ENCODE results near the gene TRUB2.

Gene TRUB2

DNA sequence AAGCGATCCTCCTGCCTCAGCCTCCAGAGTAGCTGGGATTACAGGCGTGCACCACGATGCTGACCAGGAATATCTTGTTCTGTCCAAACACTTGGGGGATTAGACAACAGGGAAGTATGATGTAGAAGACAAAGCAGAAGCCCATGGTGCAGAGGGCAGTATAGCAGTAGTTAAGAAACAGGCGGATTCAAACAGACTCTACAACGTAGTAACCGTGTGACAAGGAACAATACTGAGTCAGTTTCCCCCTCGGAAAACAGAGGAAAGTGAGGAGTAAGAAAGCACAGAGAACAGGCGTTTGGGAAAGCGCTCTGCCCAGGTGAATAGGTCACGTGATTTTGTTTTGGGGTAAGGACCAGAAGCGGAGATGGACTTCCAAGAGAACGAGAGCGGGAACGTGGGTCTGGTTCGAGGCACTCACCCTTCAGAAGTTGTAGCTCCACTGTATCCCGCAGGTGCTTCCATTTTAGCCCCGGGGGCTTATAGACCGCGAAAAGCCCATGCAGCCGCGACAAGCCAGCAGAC, 306 bp downstream of the TRUB2 start:
- peaks cover 22 to 60% of the 10 kb centered on the region in 2 donors for H3K36me3 ChIP-seq (replicated peaks in 1 of 2; ENCODE audit: control insufficient read depth in 2 of 2, insufficient read depth in 2 of 2, low read length in 2 of 2)
- no CpG with 5 or more reads among the region's 21 CpGs for WGBS, 2 donors (ENCODE audit: extremely low coverage in 2 of 2, insufficient read length in 2 of 2, insufficient replicate concordance in 1 of 2)
- H3K23ac ChIP-seq (ENCODE audit: low read depth, low read length, poor library complexity) = peak overlapping the region; percentile 38
- H3K4ac ChIP-seq (ENCODE audit: low read length) = no peak overlapping the region
- peak overlapping the region; percentile 72 for H3K4me2 ChIP-seq (ENCODE audit: insufficient read depth, low read length, poor library complexity, severe bottlenecking)
- H3K4me3 ChIP-seq (ENCODE audit: low read length in 2 of 2) = peak overlapping the region; percentile 70 to 86
- no peak overlapping the region for H2BK120ac ChIP-seq (ENCODE audit: low read depth, low read length)
- no peak for DNase-seq (ENCODE audit: low spot score)
- H3K27ac ChIP-seq (replicated peaks; ENCODE audit: low read length) = no peak overlapping the region
- peak overlapping the region; percentile 72 for H3K18ac ChIP-seq (ENCODE audit: low read length)
- no peak overlapping the region for H4K91ac ChIP-seq (ENCODE audit: low read depth, low read length, poor library complexity)
- no peak overlapping the region for H4K8ac ChIP-seq (ENCODE audit: low read depth, low read length)
- H3K9ac ChIP-seq (ENCODE audit: low read depth, low read length, poor library complexity) = peak overlapping the region; percentile 75
- no peak overlapping the region for H3K14ac ChIP-seq (ENCODE audit: low read length)
- peaks cover 4% of the 10 kb centered on the region for H3K79me1 ChIP-seq (ENCODE audit: low read depth, low read length)
- peak overlapping the region; percentile 67 for H2BK5ac ChIP-seq (ENCODE audit: low read length)
- no peaks in the 10 kb centered on the region for H3K9me3 ChIP-seq (replicated peaks in 1 of 2; ENCODE audit: control insufficient read depth in 2 of 2, insufficient read depth in 1 of 2, low read depth in 1 of 2, low read length in 2 of 2)
- H2AFZ ChIP-seq (ENCODE audit: low read length) = peak overlapping the region; percentile 84
- peaks cover 5 to 9% of the 10 kb centered on the region in 2 donors for H3K4me1 ChIP-seq (ENCODE audit: control insufficient read depth in 2 of 2, insufficient read depth in 1 of 2, low read depth in 1 of 2, low read length in 2 of 2)
- no peaks in the 10 kb centered on the region for H3K27me3 ChIP-seq (ENCODE audit: control insufficient read depth in 3 of 3, insufficient read depth in 3 of 3, low read depth in 1 of 3, low read length in 3 of 3)
- H2BK12ac ChIP-seq (ENCODE audit: low read length) = no peak overlapping the region
- no peak overlapping the region for H2BK15ac ChIP-seq (ENCODE audit: low read length)
- no peak overlapping the region for H2AK5ac ChIP-seq (ENCODE audit: low read depth, low read length)

DNA sequence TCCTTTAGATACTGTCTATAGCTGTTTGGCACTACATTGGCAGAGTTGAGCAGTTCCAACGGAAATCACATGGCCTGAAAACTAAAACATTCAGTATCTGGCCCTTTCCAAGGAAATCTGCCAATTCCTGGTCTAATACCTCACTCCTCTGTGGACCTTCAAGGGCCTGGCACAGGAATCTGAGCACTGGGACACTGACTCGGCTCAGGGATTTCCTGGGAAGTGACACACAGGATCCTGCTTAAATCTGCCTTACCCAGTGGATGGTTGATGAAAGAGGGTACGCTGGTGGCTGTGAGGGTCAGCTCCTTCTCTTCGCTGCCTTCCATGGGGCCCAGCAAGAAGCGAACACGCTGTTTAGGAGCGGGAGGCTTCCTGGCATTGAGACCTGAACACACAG, 904 bp downstream of the TRUB2 start:
- H3K9me3 ChIP-seq (replicated peaks in 1 of 2; ENCODE audit: control insufficient read depth in 2 of 2, insufficient read depth in 1 of 2, low read depth in 1 of 2, low read length in 2 of 2) = no peaks in the 10 kb centered on the region
- H2AFZ ChIP-seq (ENCODE audit: low read length) = no peak overlapping the region
- no peak overlapping the region for H3K14ac ChIP-seq (ENCODE audit: low read length)
- H2AK5ac ChIP-seq (ENCODE audit: low read depth, low read length) = no peak overlapping the region
- no peak overlapping the region for H4K8ac ChIP-seq (ENCODE audit: low read depth, low read length)
- H3K27me3 ChIP-seq (ENCODE audit: control insufficient read depth in 3 of 3, insufficient read depth in 3 of 3, low read depth in 1 of 3, low read length in 3 of 3) = no peaks in the 10 kb centered on the region
- no peak for DNase-seq (ENCODE audit: low spot score)
- H3K23ac ChIP-seq (ENCODE audit: low read depth, low read length, poor library complexity) = no peak overlapping the region
- no peak overlapping the region for H3K4ac ChIP-seq (ENCODE audit: low read length)
- no peak overlapping the region for H3K4me2 ChIP-seq (ENCODE audit: insufficient read depth, low read length, poor library complexity, severe bottlenecking)
- no peak overlapping the region for H2BK12ac ChIP-seq (ENCODE audit: low read length)
- H3K4me1 ChIP-seq (ENCODE audit: control insufficient read depth in 2 of 2, insufficient read depth in 1 of 2, low read depth in 1 of 2, low read length in 2 of 2) = peaks cover 5 to 9% of the 10 kb centered on the region in 2 donors
- no peak overlapping the region for H2BK15ac ChIP-seq (ENCODE audit: low read length)
- H3K18ac ChIP-seq (ENCODE audit: low read length) = no peak overlapping the region
- H3K36me3 ChIP-seq (replicated peaks in 1 of 2; ENCODE audit: control insufficient read depth in 2 of 2, insufficient read depth in 2 of 2, low read length in 2 of 2) = peaks cover 28 to 61% of the 10 kb centered on the region in 2 donors
- H3K9ac ChIP-seq (ENCODE audit: low read depth, low read length, poor library complexity) = no peak overlapping the region
- H3K79me1 ChIP-seq (ENCODE audit: low read depth, low read length) = peaks cover 4% of the 10 kb centered on the region
- H2BK120ac ChIP-seq (ENCODE audit: low read depth, low read length) = no peak overlapping the region
- no peak overlapping the region for H3K27ac ChIP-seq (replicated peaks; ENCODE audit: low read length)
- H3K4me3 ChIP-seq (ENCODE audit: low read length in 2 of 2) = peak overlapping the region in 1 of 2 donors; percentile 70
- H4K91ac ChIP-seq (ENCODE audit: low read depth, low read length, poor library complexity) = no peak overlapping the region
- no peak overlapping the region for H2BK5ac ChIP-seq (ENCODE audit: low read length)
- WGBS, 2 donors (ENCODE audit: extremely low coverage in 2 of 2, insufficient read length in 2 of 2, insufficient replicate concordance in 1 of 2) = no CpG with 5 or more reads among the region's 7 CpGs

DNA sequence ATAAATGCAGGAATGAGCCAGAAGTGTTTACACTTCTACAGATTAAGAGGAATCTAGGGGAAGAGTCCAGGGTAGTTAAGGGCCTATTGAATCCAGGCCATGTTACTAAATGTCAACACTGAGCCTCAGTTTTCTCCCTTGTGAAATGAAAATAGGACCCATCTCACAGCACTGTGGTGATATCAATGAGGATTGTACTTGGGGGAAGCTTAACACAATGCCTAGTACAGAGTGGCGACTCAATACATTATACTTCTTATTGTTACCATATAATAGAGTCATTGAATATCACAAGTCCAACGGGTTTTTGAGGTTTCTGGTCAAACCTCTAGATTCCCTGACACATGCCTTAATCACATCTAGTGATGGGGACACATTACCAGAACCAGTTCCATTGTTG, 4.6 kb downstream of the TRUB2 start:
- H3K18ac ChIP-seq (ENCODE audit: low read length) = no peak overlapping the region
- no peak overlapping the region for H2BK12ac ChIP-seq (ENCODE audit: low read length)
- no peak overlapping the region for H3K4ac ChIP-seq (ENCODE audit: low read length)
- H3K9me3 ChIP-seq (replicated peaks in 1 of 2; ENCODE audit: control insufficient read depth in 2 of 2, insufficient read depth in 1 of 2, low read depth in 1 of 2, low read length in 2 of 2) = peaks cover 0 to 2% of the 10 kb centered on the region in 2 donors
- H3K79me1 ChIP-seq (ENCODE audit: low read depth, low read length) = peaks cover 3% of the 10 kb centered on the region
- no peak overlapping the region for H3K9ac ChIP-seq (ENCODE audit: low read depth, low read length, poor library complexity)
- no peak overlapping the region for H2AK5ac ChIP-seq (ENCODE audit: low read depth, low read length)
- H2BK5ac ChIP-seq (ENCODE audit: low read length) = no peak overlapping the region
- peaks cover 2 to 4% of the 10 kb centered on the region in 2 donors for H3K4me1 ChIP-seq (ENCODE audit: control insufficient read depth in 2 of 2, insufficient read depth in 1 of 2, low read depth in 1 of 2, low read length in 2 of 2)
- H4K91ac ChIP-seq (ENCODE audit: low read depth, low read length, poor library complexity) = no peak overlapping the region
- peaks cover 22 to 67% of the 10 kb centered on the region in 2 donors for H3K36me3 ChIP-seq (replicated peaks in 1 of 2; ENCODE audit: control insufficient read depth in 2 of 2, insufficient read depth in 2 of 2, low read length in 2 of 2)
- H3K14ac ChIP-seq (ENCODE audit: low read length) = no peak overlapping the region
- no CpG with 5 or more reads among the region's 2 CpGs for WGBS, 2 donors (ENCODE audit: extremely low coverage in 2 of 2, insufficient read length in 2 of 2, insufficient replicate concordance in 1 of 2)
- no peak overlapping the region for H3K27ac ChIP-seq (replicated peaks; ENCODE audit: low read length)
- H3K4me2 ChIP-seq (ENCODE audit: insufficient read depth, low read length, poor library complexity, severe bottlenecking) = no peak overlapping the region
- H3K4me3 ChIP-seq (ENCODE audit: low read length in 2 of 2) = no peak overlapping the region
- H3K27me3 ChIP-seq (ENCODE audit: control insufficient read depth in 3 of 3, insufficient read depth in 3 of 3, low read depth in 1 of 3, low read length in 3 of 3) = no peaks in the 10 kb centered on the region
- no peak overlapping the region for H3K23ac ChIP-seq (ENCODE audit: low read depth, low read length, poor library complexity)
- H2BK15ac ChIP-seq (ENCODE audit: low read length) = no peak overlapping the region
- no peak overlapping the region for H4K8ac ChIP-seq (ENCODE audit: low read depth, low read length)
- no peak overlapping the region for H2AFZ ChIP-seq (ENCODE audit: low read length)
- no peak overlapping the region for H2BK120ac ChIP-seq (ENCODE audit: low read depth, low read length)
- DNase-seq (ENCODE audit: low spot score) = no peak

DNA sequence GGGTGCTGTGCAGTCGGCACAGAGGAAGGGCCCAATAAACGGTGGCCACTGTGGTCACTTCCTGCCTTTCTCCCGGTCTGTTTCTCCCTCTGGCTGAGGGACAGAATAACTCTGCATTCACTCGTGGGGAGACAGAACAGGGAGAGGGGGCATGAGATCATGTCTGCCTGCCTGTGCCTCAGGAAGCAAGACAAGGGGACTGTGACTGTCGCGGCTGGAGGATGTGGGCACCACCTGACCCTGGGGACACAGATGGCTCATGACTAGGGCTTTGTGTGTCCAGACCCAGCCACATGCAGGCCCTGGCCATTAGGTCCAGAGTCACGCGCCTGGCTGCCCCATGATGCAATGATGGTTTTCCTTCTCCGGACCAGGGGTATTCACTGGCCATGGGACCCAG, 5.8 kb downstream of the TRUB2 start:
- DNase-seq (ENCODE audit: low spot score) = no peak
- Histone ChIP-seq H3K14ac (ENCODE audit: low read length) (no peak overlapping the region), H3K18ac (ENCODE audit: low read length) (no peak overlapping the region), H3K4ac (ENCODE audit: low read length) (no peak overlapping the region), H4K91ac (ENCODE audit: low read depth, low read length, poor library complexity) (no peak overlapping the region), H2BK120ac (ENCODE audit: low read depth, low read length) (no peak overlapping the region), H2BK12ac (ENCODE audit: low read length) (no peak overlapping the region), H3K23ac (ENCODE audit: low read depth, low read length, poor library complexity) (no peak overlapping the region), H3K27ac (replicated peaks; ENCODE audit: low read length) (no peak overlapping the region), H3K4me1 (ENCODE audit: control insufficient read depth in 2 of 2, insufficient read depth in 1 of 2, low read depth in 1 of 2, low read length in 2 of 2) (peaks cover 1 to 3% of the 10 kb centered on the region in 2 donors), H4K8ac (ENCODE audit: low read depth, low read length) (peak overlapping the region; percentile 23), H3K9ac (ENCODE audit: low read depth, low read length, poor library complexity) (peak overlapping the region; percentile 72), H2AK5ac (ENCODE audit: low read depth, low read length) (no peak overlapping the region), H3K79me1 (ENCODE audit: low read depth, low read length) (no peaks in the 10 kb centered on the region), H2AFZ (ENCODE audit: low read length) (no peak overlapping the region), H3K4me3 (ENCODE audit: low read length in 2 of 2) (peak overlapping the region in 1 of 2 donors; percentile 14), H2BK5ac (ENCODE audit: low read length) (peak overlapping the region; percentile 11), H3K9me3 (replicated peaks in 1 of 2; ENCODE audit: control insufficient read depth in 2 of 2, insufficient read depth in 1 of 2, low read depth in 1 of 2, low read length in 2 of 2) (peaks cover 0 to 2% of the 10 kb centered on the region in 2 donors), H3K27me3 (ENCODE audit: control insufficient read depth in 3 of 3, insufficient read depth in 3 of 3, low read depth in 1 of 3, low read length in 3 of 3) (no peaks in the 10 kb centered on the region), H3K36me3 (replicated peaks in 1 of 2; ENCODE audit: control insufficient read depth in 2 of 2, insufficient read depth in 2 of 2, low read length in 2 of 2) (peaks cover 23 to 69% of the 10 kb centered on the region in 2 donors), H3K4me2 (ENCODE audit: insufficient read depth, low read length, poor library complexity, severe bottlenecking) (no peak overlapping the region), H2BK15ac (ENCODE audit: low read length) (no peak overlapping the region)
- WGBS, 2 donors (ENCODE audit: extremely low coverage in 2 of 2, insufficient read length in 2 of 2, insufficient replicate concordance in 1 of 2) = no CpG with 5 or more reads among the region's 9 CpGs
